HG03460 (cell line): ENCODE measurements around the gene ABCD4.

Experiments used
- ATAC-seq: cut with Tn5 transposase; IDR thresholded peaks from one replicate; pipeline ENCODE4 v1.9.1; 2021; ENCODE audit not compliant: unreplicated experiment

The ABCD4 gene

GRCh38 chr14:74238974-74239847 is 63.5 kb downstream of the ABCD4 start, which contains the start of gene VSX2:
Gene VSX2 (plus strand): TSS chr14:74239449. CDS start chr14:74239562, 113 bp downstream.
- no peak for ATAC-seq

- ATAC-seq: no peak
Measured at GRCh38 chr14:74237441-74237840, 65.3 kb downstream of the ABCD4 start.
